ENCODE results near the gene CLIP4. TPM values are rescaled to one million over a fixed set of nuclear protein-coding genes. Genes with fewer than 3 reads are reported as not detected.

Gene CLIP4
- total RNA-seq, 4 donors from 2014 or later = 45.4 to 84.0 (median 61.3) TPM

- TF ChIP-seq CTCF (IDR thresholded peaks at IDR 0.05) = no peak
- ATAC-seq (ENCODE audit: low FRiP score) = peak; percentile 19
- no peak for DNase-seq (ENCODE audit: low spot score)
Measured at GRCh38 chr2:29215739-29216608, 100.8 kb downstream of the CLIP4 start.

GRCh38 chr2:29216609-29216909, 101.3 kb downstream of the CLIP4 start:
- ATAC-seq (ENCODE audit: low FRiP score) = peak; percentile 23
- no peak for DNase-seq (ENCODE audit: low spot score)
- no peak for TF ChIP-seq CTCF (IDR thresholded peaks at IDR 0.05)

- TF ChIP-seq CTCF (IDR thresholded peaks at IDR 0.05) = no peak
- DNase-seq (ENCODE audit: low spot score) (no peak), ATAC-seq (ENCODE audit: low FRiP score) (no peak)
Measured at GRCh38 chr2:29218071-29218470, 102.9 kb downstream of the CLIP4 start.

- ATAC-seq (ENCODE audit: low FRiP score) = no peak
- TF ChIP-seq CTCF (IDR thresholded peaks at IDR 0.05) = no peak
- DNase-seq (ENCODE audit: low spot score) = no peak
Measured at GRCh38 chr2:29218550-29219125, 103.4 kb downstream of the CLIP4 start.

- ATAC-seq (ENCODE audit: low FRiP score) = no peak
- no peak for DNase-seq (ENCODE audit: low spot score)
- no peak for TF ChIP-seq CTCF (IDR thresholded peaks at IDR 0.05)
Measured at GRCh38 chr2:29219374-29219773, 104.2 kb downstream of the CLIP4 start.

- no peak for TF ChIP-seq CTCF (IDR thresholded peaks at IDR 0.05)
- ATAC-seq (ENCODE audit: low FRiP score) (no peak), DNase-seq (ENCODE audit: low spot score) (no peak)
Measured at GRCh38 chr2:29220506-29221270, 105.5 kb downstream of the CLIP4 start.
